LNCaP clone FGC (cell line): Measurements from ENCODE around the gene CMIP.
"Not testable (repeated sequence)": the region's sequence is repeated elsewhere in the genome, so short reads cannot be mapped to it uniquely, and the experiment has no call there.

Experiments used
- DNase-seq: peaks from one replicate; pipeline ENCODE4 v3.0.0-alpha.2; 2011; ENCODE audit warnings: low read depth
- H3K4me3 ChIP-seq: 2 replicates; pipeline ENCODE4 v1.5.1; 2011; ENCODE audit warnings: mild to moderate bottlenecking, low read depth, low read length, control low read depth
- CTCF ChIP-seq: IDR thresholded peaks from 2 replicates; pipeline ENCODE4 v1.5.1; 2012; ENCODE audit warnings: mild to moderate bottlenecking; ENCODE audit not compliant: control insufficient read depth, insufficient read depth; ENCODE audit errors: extremely low read depth

Gene CMIP

GRCh38 chr16:81413245-81413990 is 31.2 kb upstream of the CMIP start:
- DNase-seq, result no peak
- no peak overlapping the region for H3K4me3 ChIP-seq
- TF ChIP-seq CTCF, result no peak

GRCh38 chr16:81415751-81416150 is 28.9 kb upstream of the CMIP start:
- no peak for DNase-seq
- H3K4me3 ChIP-seq, result no peak overlapping the region
- TF ChIP-seq CTCF, result no peak

GRCh38 chr16:81416749-81417148 is 27.9 kb upstream of the CMIP start:
- no peak for DNase-seq
- TF ChIP-seq CTCF, result no peak
- H3K4me3 ChIP-seq, result no peak overlapping the region

GRCh38 chr16:81417210-81417609 is 27.4 kb upstream of the CMIP start:
- H3K4me3 ChIP-seq, result no peak overlapping the region
- TF ChIP-seq CTCF, result no peak
- no peak for DNase-seq

GRCh38 chr16:81419806-81420205 is 24.8 kb upstream of the CMIP start:
- H3K4me3 ChIP-seq, result no peak overlapping the region
- TF ChIP-seq CTCF, result no peak
- DNase-seq, result no peak

- TF ChIP-seq CTCF, result no peak
Observed at GRCh38 chr16:81421126-81421525, 23.5 kb upstream of the CMIP start.

GRCh38 chr16:81421536-81421935 is 23.1 kb upstream of the CMIP start:
- TF ChIP-seq CTCF, result no peak
- DNase-seq, result no peak
- no peak overlapping the region for H3K4me3 ChIP-seq

More at GRCh38 chr16:81421126-81421525, 23.5 kb upstream of the CMIP start:
- no peak overlapping the region for H3K4me3 ChIP-seq
- no peak for DNase-seq

GRCh38 chr16:81422153-81422552 is 22.5 kb upstream of the CMIP start:
- DNase-seq, H3K4me3 ChIP-seq: not testable (repeated sequence)
